Stimulated activated CD4-positive, alpha-beta T cell treated with anti-CD3 and anti-CD28 coated beads, Interleukin-2, amount 100 ng/mL, for 24 hours (primary cell): ENCODE data around the gene SMYD3.

ENCODE experiments used
- DNase-seq, 2 donors: peaks; one replicate each; pipeline ENCODE4 v3.0.0-alpha.2; 2020

The SMYD3 gene

DNA sequence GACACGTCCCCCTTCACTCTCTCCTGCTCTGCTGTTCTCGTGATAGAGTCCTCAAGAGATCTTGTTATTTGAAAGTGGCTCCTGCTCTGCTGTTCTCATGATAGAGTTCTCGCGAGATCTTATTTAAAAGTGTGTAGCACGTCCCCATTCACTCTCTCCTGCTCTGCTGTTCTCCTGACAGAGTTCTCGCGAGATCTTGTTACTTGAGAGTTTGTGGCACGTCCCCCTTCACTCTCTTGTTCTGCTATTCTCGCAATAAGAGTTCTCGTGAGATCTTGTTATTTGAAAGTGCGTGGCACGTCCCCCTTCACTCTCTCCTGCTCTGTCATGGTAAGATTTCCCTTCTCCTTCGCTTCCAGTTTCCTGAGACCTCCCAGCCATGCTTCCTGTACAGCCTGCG is 47.9 kb downstream of the SMYD3 start:
- DNase-seq: no peak

DNA sequence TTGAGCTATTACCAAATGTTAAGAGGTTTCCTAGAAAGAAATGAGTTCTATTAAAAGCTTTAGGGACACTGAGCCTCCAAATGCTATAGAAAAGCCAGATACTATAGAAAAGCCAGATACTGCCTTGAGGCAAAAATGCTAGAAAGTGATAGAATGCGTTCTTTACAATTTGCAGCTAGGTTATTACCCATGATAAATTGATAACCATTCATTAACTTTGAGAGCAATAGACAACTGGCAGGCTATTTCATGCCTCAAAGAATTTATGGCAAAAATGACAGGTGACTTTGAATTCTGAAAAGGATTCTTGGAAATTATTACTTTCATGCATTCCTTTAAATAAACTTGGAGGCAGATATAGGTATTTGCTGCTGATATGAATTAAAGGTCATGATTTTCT is 51.6 kb downstream of the SMYD3 start:
- no peak for DNase-seq

DNA sequence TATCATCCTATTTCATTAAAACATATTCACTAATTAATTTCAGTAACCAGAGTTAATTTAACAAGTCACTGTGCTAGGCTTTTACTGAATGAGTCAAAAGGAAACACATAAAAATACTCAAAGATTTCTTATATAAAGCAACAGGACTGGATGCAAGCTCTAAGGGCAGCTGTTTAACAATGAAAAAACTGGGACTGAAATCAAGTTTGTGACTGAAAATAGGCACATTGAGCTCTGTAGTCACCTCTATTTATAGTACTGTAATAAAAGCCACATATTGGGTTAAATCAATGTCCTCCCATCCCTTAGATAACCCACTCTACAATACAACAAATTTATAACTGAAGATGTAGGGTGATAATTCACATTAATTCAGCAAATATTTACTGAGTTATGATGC is 52.4 kb downstream of the SMYD3 start:
- DNase-seq: no peak

DNA sequence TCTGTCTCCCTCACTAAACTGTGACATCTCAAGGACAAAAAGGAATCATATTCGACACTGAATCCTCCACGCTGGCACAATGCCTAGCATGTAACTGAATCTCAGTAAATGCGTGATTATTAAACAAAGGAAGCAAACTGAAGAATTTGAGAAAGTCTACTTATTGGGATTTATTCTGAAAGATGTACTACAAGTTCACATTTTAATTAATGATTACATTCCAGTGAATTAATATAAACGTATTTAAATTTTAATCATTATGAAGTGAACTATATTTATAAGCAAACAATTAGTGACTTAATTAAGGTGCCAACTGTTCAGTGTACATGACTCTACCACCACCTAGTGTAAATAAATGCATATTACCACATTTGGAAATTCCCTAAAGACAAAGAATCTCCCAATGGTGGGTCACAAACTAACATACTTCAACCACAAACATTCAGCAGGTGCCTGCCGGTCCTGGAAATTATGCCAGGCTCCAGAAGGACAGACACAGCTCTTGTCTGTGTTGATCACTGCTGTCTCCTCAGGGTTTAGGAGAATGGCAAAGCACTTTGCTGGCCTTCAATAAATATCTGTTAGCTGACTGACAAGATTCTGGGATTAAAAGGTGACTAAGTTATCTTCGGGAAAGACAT is 56.3 kb downstream of the SMYD3 start:
- DNase-seq: no peak

DNA sequence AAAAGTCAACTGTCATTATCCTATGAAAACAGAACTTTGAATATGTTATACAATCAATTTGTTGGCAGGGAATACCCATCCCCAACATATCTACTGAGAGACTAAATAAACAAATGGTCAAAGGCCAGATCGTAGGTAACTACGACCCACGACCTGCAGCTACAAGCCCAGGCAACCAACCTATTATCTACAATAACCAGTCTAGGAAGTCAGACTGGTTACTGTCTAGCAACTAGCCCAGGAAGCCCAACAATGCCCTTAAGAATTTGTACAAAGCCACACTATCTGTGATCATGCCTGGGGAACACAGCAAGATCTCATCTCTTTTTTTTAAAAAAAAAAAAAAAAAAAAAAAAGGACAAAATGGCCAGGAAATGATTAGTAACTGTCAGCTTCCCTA is 58.7 kb downstream of the SMYD3 start:
- DNase-seq: no peak

DNA sequence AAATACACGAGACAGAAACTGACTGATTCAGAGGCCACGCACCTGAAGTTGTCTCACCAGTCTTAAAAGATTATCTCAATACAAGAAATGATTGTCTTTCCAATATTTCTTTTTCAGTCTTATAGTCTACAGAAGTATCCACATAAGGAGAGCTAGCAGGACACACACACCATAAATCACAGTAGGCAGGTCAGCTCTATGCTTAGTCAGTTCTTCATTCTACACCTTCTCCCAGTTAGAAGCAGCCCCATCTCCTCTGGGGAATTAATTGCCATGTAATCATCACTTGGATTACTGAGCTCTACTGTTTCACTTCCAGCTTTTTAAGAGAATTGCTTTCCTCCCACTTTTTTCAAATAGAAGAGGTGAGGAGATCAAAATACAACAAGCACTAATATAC is 59.6 kb downstream of the SMYD3 start:
- no peak for DNase-seq

DNA sequence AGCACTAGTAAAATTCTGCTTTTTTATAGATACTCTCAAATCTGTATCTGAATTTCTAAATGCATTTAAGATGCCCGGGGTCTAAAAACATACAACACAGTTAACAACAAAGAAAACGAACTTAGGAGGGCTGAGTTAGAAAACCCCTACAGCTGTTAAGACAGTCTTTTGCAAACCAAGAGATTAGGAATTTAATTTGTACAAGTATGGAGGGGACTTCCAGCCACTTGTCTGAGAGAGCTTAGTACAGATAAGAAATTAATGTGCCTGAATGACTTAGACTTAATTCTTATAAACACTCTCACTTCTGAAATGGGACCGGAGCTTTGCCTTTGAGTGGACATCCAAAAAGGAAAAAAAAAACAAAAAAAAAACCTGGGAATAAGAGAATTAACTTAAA is 61.6 kb downstream of the SMYD3 start:
- no peak for DNase-seq

DNA sequence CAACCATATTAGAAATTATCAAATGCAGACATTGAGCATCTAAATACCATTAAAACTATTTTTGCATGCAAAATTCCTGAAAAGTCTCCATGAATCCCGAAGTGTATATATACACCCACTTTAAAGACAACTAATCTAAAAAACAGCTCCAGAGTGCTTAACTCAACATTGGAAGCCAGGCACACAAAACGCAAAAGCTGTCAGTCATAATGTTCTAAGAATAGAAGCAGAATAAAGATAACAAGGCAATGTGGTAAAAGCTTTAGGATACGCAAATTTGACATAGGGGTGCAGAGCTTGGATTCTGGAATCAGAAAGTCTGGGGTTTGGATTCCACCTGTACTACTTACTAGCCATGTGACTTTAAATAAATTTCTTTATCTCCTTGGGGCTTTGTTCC is 62.5 kb downstream of the SMYD3 start:
- DNase-seq: no peak

DNA sequence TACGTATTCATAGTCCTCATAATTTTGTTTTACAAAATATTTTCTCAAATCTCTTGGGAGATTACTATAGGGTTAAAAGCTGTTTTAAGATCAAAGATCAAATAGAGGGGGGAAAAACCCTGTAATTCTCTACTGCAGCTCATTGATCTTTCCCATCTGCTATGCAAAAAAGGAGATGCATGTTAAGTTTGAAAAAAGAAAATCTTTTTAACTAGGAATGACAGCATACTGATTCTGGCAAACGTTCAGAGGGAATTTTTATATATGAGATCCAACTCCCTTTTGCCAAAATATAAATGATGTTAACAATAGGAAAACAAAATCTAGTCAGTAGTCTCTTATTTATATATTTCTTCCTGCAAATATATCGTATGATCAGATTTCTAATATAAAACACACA is 69.1 kb downstream of the SMYD3 start:
- DNase-seq: no peak

DNA sequence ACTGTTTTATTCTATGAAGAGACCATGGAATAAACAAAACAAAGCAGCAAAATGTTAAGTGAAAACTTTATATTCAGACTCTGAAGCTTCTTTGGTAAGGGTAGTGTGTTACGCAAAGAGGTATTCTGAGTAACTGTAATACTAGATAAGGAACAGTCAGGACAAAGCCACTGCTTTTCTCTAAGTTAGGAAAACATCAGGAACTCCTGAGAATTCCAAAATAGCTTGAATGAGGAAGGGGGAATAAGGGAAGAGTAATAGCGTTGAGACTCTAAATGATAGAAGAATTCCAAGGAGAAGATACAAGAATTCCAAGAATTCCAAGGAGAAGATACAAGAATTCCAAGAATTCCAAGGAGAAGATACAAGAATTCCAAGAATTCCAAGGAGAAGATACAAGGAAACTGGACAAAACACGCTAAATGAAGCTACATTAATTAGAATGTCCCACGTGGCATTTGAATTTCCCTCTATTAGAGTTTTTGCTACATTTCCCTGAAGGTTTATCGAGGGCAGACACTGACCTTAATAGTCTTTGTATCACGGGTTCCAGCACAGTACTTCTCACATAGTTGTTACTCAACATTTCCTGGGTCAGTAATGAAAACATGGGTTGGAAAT is 71.5 kb downstream of the SMYD3 start:
- DNase-seq: no peak

DNA sequence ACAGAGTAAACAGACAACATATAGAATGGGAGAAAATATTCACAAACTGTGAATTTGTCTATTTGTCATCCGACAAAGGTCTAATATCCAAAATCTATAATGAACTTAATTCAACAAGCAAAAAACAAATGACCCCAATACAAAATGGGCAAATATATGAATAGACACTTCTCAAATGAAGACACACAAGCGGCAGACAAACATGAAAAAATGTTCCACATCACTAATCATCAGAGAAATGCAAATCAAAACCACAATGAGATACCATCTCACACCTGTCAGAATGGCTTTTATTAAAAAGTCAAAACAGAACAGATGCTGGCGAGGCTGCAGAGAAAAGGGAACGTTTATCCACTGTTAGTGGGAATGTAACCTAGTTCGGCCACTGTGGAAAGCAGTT is 72.7 kb downstream of the SMYD3 start:
- no peak for DNase-seq

DNA sequence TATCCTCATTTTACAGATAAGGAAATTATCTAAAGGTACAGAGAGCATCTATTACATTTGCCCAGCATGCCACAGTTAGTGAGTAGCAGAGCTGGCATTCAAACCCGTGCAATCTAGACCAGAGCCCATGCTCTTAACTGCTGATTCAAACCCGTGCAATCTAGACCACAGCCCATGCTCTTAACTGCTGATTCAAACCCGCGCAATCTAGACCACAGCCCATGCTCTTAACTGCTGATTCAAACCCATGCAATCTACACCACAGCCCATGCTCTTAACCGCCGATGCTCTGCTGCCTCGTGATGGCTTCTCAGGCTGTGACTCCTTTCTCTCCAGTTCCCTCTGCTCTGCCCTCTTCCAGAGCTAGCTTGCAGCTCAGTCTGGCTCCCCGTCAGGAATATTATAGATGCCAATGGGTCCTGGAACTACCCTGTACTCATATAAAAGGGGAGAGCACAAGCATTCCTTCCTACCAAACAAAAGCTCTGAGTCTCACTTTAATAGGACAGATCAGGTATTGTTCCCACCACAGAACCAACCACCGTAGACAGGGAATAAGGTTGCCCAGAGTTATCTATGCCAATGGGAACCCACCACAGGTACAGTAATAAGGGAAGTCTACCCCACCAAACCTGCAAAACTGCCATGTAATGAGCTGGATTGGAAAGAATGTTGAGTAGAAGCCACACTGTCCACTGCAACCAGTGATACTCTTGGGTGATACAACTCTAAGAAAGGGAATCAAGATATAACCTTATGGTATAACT is 78.4 kb downstream of the SMYD3 start:
- DNase-seq: peak in 1 of 2 donors; percentile 26

DNA sequence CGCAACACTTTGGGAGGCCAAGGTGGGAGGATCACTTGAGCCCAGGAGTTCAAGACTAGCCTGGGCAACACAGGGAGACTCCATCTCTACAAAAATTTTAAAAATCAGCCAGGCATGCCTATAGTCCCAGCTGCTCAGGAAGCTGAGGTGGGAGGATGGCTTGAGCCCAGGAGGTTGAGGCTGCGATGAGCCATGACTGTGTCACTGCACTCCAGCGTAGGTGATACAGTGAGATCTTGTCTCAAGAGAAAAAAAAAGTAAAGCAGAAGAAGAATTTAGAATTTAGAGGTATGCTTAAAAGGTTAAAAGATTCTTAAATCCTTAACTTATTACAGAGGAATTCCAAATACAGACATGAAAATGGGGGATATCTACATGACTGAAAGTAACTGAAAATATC is 79.5 kb downstream of the SMYD3 start:
- DNase-seq: no peak

DNA sequence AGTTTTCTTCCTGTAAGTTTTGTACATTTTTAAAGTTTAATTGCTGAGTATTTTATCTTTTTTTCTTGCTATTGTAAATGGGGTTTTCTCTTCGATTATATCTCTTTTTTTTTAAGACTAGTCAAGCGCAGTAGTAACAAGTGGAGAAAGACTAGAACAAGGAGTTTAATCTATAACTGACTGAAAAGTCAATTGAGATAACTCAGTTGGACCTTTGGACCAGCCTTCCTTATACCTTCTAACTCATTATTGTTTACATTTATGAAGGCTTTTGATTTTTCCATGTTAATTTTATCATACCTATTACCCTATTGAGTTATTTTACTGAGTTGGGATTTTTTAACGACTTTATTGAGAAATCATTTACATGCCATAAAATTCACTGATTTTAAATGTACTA is 81.2 kb downstream of the SMYD3 start:
- DNase-seq: no peak

DNA sequence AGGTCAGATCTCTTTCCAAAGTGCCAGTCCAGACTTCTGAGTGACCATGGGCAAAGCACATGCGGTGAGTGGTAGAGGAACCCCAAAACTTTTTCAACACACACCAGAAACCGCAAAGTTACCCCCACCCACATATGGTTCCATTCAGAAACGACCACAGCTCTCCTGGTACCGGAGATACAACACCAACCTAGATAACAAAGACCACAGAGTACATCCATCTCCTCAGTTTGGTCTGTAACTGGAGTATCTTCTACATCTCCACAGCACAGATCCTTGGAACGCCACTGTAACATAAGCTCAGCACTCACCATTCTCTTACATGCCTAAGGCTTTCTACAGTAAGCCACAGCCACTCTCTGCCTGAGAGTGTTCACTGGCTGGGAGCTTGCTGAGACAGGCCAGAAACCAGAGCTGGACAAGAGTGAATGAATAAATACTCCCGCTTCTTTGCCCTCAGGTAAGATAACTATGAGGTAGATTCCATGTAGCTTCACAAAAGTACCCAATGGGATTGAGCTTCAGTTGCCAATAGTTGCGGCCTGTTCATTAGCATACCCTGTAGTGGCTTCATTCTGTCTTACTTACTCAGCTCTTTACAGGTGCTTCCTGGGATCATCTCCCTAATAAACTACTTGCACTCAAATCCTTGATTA is 81.8 kb downstream of the SMYD3 start:
- no peak for DNase-seq

DNA sequence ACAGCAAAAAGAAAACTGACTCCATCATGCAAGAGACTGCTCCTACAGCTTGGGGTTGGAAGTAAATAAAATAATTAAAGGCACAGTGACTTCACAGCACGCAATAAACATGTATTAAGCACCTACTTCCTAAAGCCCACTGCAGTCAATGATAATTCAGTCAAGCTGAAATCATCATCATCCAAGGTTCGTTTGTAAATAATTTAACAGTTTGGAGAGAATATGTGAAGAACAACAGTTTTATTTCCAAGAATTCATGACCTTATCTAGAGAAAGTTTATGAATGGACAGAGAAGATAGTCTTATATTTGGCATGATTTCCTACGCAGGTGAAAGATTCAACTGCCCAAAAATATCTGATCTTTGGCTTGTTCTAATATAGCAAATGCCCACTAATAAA is 86.8 kb downstream of the SMYD3 start:
- no peak for DNase-seq

DNA sequence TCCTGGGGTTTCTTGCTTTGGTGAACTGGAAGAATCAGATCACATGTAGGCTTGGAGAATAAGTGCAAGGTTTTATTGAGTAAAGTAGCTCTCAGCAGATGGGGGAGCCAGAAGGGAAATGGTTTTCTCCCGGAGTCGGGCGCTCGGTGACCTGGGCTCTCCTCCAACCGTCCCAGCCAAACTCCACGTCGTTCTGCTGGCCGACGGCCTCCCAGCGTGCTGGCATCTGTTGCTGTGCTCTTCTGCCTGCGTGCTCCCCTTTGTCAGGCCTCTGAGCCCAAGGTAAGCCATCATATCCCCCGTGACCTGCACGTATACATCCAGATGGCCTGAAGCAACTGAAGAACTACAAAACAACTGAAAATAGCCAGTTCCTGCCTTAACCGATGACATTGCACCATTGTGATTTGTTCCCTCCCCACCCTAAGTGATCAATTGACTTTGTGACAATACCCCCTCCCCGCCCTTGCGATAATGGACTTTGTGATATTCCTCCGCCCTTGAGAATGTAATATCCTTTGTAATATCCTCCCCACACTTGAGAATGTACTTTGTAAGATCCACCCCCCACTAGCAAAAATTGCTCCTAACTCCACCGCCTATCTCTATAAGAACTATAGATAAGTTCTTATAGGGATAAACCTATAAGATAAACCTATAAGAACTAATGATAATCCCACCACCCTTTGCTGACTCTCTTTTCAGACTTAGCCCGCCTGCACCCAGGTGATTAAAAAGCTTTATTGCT is 88.3 kb downstream of the SMYD3 start:
- DNase-seq: no peak

DNA sequence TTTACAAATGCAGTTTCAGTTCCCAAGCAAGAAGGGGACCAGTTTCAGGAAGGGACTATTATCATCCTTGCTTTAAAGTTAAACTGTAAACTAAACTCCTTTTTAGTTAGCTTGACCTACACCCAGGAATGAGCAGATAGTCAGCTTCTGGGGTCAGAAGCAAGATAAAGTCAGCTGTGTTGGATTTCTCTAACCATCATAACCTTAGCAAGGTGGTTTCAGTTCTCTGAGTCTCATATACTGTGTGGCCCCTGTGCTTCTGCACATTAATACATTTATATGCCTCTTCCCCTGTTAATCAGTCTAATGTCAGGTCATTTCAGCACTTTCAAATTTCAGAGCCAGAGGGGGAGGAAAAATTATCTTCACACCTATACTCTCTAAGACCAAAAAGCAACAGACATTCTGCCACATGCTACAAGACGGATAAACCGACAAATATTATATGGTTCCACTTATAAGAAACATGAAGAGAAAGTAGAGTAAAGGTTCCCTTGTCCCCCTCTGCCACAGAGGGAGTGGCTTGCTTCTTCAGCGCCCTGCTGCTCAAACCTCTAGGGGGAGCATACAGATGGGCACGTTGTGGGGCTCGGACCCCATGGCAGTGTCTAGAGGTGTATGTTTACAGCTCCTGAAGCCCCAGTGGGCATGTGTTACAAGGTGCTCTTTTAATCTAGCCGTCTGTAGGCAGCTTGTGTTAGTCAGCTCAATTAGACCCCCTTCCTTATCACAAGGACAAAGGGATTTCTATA is 89.1 kb downstream of the SMYD3 start:
- DNase-seq: no peak

DNA sequence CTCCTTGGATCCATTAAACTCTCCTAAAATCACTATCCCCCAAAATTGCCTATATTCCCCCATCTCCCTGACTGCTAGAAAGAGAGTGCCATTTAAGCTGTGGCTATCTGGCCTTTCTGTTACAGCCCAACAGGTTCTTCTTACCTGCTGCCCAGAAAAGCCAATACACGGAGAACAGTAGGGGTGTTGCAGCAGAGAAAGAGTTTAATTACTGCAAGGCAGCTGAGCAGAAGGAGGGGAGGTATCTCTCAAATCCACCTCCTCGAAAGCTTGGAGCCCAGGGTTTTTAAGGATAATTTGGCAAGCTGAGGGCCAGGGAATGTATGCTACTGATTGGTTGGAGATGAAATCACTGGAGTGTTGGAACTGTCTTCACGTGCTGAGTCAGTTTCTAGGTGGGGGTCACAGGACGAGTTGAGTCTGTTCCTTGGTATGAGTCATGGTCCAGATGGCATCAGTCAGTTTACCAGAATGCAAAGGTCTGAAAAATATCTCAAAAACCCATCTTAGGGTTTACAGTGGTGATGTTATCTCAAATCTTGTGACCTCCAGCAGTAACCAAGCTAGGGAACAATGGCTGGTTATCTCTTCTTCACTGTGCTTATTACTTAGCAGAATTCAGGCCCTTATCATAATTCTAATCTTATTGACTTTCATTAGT is 89.8 kb downstream of the SMYD3 start:
- DNase-seq: no peak

DNA sequence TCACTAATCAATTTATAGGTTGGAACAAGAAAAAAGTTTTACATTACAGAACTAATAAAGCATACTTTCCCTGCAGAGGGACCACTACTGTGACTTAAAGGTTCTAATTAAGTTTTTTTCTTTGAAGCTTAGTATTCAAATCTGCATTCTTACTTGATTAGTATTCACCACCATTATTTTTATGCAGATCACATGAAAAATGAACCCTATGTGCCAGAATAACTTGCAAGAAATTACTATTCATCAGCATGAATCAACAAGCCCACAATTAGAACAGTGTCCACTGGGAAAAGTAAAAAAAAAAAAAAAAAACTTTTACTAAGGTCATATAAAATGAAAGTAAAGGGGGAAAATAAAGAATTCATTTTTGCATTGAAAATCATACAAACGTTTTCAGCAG is 90.8 kb downstream of the SMYD3 start:
- DNase-seq: no peak

DNA sequence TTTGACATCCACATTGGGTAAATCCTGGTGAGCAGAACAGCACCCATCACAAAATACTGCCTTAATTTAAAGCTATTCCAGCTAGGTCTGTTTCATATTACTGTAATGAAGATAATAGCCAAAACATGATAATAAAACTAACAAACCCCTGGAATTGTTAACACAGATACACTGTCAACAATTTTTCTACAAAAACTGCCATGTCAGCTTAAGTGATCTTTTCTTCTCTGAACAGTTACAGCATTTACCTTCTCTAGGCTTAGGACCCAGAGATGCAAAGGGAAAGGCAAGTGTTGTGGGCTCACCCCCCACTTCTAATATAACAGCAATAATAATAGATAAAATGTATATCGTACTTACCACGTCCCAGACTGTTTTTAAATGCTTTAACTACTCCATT is 92.1 kb downstream of the SMYD3 start:
- DNase-seq: no peak

DNA sequence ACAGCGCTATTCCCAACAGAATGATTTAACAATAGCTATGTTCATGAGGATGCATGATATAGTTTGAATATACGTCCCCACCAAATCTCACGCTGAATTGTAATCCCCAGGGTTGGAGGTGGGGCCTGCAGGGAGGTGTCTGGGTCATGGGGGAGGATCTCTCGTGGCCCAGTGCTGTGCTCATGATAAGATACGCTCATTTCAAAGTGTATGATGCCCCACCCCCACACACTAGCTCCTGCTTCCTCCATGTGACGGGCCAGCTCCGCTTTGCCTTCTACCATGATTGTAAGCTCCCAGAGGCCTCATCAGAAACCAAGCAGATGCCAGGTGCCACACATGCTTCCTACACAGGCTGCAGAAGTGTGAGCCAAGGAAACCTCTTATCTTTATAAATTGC is 93.6 kb downstream of the SMYD3 start:
- DNase-seq: no peak
